ENCODE results near the gene FAM83C.
A peak's percentile ranks its signal among the peaks of the same experiment; 100 is the strongest.

The FAM83C gene

DNA sequence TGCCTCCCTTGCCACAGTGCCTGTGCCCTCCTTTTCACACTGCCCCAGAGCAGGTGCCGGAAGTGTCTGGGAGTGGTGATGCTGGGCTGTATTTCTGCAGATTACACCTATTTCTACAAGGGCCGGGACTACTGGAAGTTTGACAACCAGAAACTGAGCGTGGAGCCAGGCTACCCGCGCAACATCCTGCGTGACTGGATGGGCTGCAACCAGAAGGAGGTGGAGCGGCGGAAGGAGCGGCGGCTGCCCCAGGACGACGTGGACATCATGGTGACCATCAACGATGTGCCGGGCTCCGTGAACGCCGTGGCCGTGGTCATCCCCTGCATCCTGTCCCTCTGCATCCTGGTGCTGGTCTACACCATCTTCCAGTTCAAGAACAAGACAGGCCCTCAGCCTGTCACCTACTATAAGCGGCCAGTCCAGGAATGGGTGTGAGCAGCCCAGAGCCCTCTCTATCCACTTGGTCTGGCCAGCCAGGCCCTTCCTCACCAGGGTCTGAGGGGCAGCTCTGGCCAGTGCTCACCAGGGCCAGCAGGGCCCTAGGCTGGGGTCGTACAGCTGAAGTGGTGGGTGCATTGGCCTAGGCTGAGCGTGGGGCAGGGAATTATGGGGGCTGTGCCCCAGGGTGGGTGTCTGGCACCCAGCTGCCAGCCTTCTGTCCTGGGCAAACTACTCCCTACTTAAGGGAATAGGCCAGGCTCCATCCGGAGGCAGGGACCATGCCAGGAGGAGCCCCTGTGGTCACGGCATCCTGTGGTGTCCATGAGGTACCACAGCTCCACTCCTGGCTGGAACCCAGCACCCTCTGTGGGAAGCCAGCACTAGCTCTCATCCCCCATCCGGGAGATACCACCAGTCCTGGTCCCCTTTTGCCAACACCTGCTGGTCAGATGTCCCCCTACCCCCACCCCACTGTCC lies 17.8 kb downstream of the FAM83C start:
- H3K36me3 ChIP-seq (ENCODE audit: insufficient read depth, insufficient read length, low read length): peaks cover 88% of the 10 kb centered on the region
- peaks cover 36% of the 10 kb centered on the region for H3K4me1 ChIP-seq (ENCODE audit: insufficient read depth, insufficient read length)
- H3K9ac ChIP-seq (ENCODE audit: insufficient read length, low read depth): peak overlapping the region; percentile 37
- no peaks in the 10 kb centered on the region for H3K9me3 ChIP-seq (ENCODE audit: insufficient read depth, low read length)
- no peak overlapping the region for H3K4me3 ChIP-seq (ENCODE audit: insufficient read length, low read depth)
- DNase-seq (ENCODE audit: low read depth, low spot score): no peak
- TF ChIP-seq ZNF274 (IDR thresholded peaks at IDR 0.05; ENCODE audit: low read depth, low read length) (no peak), SUZ12 (IDR thresholded peaks at IDR 0.05; ENCODE audit: extremely low read depth, insufficient read depth, insufficient read length) (no peak), YY1 (IDR thresholded peaks at IDR 0.05; ENCODE audit: insufficient read depth, insufficient read length) (no peak)
- H3K27me3 ChIP-seq (ENCODE audit: insufficient read depth, insufficient read length): no peaks in the 10 kb centered on the region

DNA sequence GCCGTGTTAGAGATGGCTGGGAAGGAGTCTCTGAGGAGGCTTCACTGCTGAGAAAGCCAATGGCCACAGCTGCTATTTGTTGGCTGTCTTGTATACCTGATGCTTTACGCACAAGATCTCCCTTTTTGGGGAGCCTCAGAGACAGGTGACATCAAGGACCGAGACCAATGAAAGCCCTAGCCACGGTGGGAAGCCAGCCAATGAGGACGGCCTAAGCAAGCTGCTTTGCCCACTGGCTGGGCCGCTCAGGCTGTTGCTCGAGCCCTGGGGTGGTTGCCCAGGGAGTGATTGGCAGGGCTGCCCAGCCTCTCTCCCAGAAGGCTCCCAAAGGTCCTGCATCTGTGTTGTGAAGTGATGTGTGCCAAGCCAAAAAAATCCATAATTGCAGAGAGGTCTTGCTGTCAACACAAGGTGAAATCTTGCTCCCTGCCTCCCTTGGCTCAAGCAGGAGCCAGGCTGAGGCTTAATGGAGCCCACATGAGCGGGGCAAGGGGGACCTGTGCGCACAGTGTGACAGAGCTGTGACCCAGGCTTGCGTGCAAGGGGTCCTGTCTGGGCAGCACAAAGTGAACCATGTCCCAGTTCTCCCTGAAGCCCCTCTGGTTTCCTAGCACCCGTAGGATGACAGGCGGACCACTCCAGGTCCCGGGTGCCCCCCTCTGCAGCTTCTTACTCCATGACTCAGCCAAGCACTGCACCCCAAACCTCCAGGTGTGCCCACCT lies 18.6 kb downstream of the FAM83C start:
- peaks cover 82% of the 10 kb centered on the region for H3K36me3 ChIP-seq (ENCODE audit: insufficient read depth, insufficient read length, low read length)
- peaks cover 39% of the 10 kb centered on the region for H3K4me1 ChIP-seq (ENCODE audit: insufficient read depth, insufficient read length)
- no peak overlapping the region for H3K4me3 ChIP-seq (ENCODE audit: insufficient read length, low read depth)
- H3K9ac ChIP-seq (ENCODE audit: insufficient read length, low read depth): no peak overlapping the region
- no peaks in the 10 kb centered on the region for H3K27me3 ChIP-seq (ENCODE audit: insufficient read depth, insufficient read length)
- TF ChIP-seq YY1 (IDR thresholded peaks at IDR 0.05; ENCODE audit: insufficient read depth, insufficient read length) (no peak), SUZ12 (IDR thresholded peaks at IDR 0.05; ENCODE audit: extremely low read depth, insufficient read depth, insufficient read length) (no peak), ZNF274 (IDR thresholded peaks at IDR 0.05; ENCODE audit: low read depth, low read length) (no peak)
- no peaks in the 10 kb centered on the region for H3K9me3 ChIP-seq (ENCODE audit: insufficient read depth, low read length)
- no peak for DNase-seq (ENCODE audit: low read depth, low spot score)

GRCh38 chr20:35271904-35272303 lies 20.3 kb downstream of the FAM83C start:
- no peak for DNase-seq (ENCODE audit: low read depth, low spot score)
- H3K27me3 ChIP-seq (ENCODE audit: insufficient read depth, insufficient read length): no peaks in the 10 kb centered on the region
- no peak for TF ChIP-seq SUZ12 (IDR thresholded peaks at IDR 0.05; ENCODE audit: extremely low read depth, insufficient read depth, insufficient read length)
- no peak for TF ChIP-seq YY1 (IDR thresholded peaks at IDR 0.05; ENCODE audit: insufficient read depth, insufficient read length)
- no peak for TF ChIP-seq ZNF274 (IDR thresholded peaks at IDR 0.05; ENCODE audit: low read depth, low read length)
- H3K9ac ChIP-seq (ENCODE audit: insufficient read length, low read depth): no peak overlapping the region
- peaks cover 90% of the 10 kb centered on the region for H3K36me3 ChIP-seq (ENCODE audit: insufficient read depth, insufficient read length, low read length)
- peaks cover 43% of the 10 kb centered on the region for H3K4me1 ChIP-seq (ENCODE audit: insufficient read depth, insufficient read length)
- no peak overlapping the region for H3K4me3 ChIP-seq (ENCODE audit: insufficient read length, low read depth)
- no peaks in the 10 kb centered on the region for H3K9me3 ChIP-seq (ENCODE audit: insufficient read depth, low read length)

DNA sequence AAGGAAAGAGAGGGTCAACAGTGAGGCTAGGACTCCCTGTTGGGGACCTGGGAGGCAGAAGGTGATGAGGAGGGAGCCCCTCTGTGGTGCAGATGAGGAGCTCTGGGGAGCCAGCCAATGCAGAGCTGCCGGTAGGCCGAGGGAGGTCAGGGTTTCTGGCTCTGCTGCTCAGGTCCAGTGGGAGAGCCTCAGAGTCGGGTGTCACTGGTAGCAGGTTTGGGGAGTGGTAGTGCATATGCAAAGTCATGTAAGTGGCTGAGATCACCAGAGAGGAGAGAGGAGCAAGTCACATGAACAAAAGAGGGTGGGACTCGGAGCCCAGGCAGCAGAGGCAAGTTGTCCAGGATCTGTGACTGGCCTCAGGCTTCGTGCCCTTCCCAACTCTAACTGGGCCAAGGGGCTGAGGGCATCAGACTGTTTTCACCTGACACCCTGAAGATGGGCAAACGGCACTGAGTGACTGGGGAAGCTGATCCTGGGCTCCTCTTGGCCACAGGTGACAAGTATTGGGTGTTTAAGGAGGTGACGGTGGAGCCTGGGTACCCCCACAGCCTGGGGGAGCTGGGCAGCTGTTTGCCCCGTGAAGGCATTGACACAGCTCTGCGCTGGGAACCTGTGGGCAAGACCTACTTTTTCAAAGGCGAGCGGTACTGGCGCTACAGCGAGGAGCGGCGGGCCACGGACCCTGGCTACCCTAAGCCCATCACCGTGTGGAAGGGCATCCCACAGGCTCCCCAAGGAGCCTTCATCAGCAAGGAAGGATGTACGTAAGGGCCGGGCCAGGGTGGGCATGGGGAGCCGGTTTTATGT lies 20.9 kb downstream of the FAM83C start:
- peaks cover 38% of the 10 kb centered on the region for H3K4me1 ChIP-seq (ENCODE audit: insufficient read depth, insufficient read length)
- TF ChIP-seq SUZ12 (IDR thresholded peaks at IDR 0.05; ENCODE audit: extremely low read depth, insufficient read depth, insufficient read length) (no peak), YY1 (IDR thresholded peaks at IDR 0.05; ENCODE audit: insufficient read depth, insufficient read length) (no peak), ZNF274 (IDR thresholded peaks at IDR 0.05; ENCODE audit: low read depth, low read length) (no peak)

GRCh38 chr20:35270021-35270902 lies 22.0 kb downstream of the FAM83C start:
- Histone ChIP-seq H3K9me3 (ENCODE audit: insufficient read depth, low read length) (no peaks in the 10 kb centered on the region), H3K27me3 (ENCODE audit: insufficient read depth, insufficient read length) (no peaks in the 10 kb centered on the region), H3K4me1 (ENCODE audit: insufficient read depth, insufficient read length) (peaks cover 30% of the 10 kb centered on the region), H3K4me3 (ENCODE audit: insufficient read length, low read depth) (no peak overlapping the region), H3K9ac (ENCODE audit: insufficient read length, low read depth) (peak overlapping the region; percentile 13), H3K36me3 (ENCODE audit: insufficient read depth, insufficient read length, low read length) (peaks cover 81% of the 10 kb centered on the region)
- TF ChIP-seq YY1 (IDR thresholded peaks at IDR 0.05; ENCODE audit: insufficient read depth, insufficient read length): no peak
- no peak for TF ChIP-seq ZNF274 (IDR thresholded peaks at IDR 0.05; ENCODE audit: low read depth, low read length)
- no peak for TF ChIP-seq SUZ12 (IDR thresholded peaks at IDR 0.05; ENCODE audit: extremely low read depth, insufficient read depth, insufficient read length)
- DNase-seq (ENCODE audit: low read depth, low spot score): no peak

More for the DNA sequence above, 20.9 kb downstream of the FAM83C start:
- no peak overlapping the region for H3K9ac ChIP-seq (ENCODE audit: insufficient read length, low read depth)
- H3K9me3 ChIP-seq (ENCODE audit: insufficient read depth, low read length): no peaks in the 10 kb centered on the region
- DNase-seq (ENCODE audit: low read depth, low spot score): no peak
- H3K27me3 ChIP-seq (ENCODE audit: insufficient read depth, insufficient read length): no peaks in the 10 kb centered on the region
- H3K4me3 ChIP-seq (ENCODE audit: insufficient read length, low read depth): no peak overlapping the region
- peaks cover 87% of the 10 kb centered on the region for H3K36me3 ChIP-seq (ENCODE audit: insufficient read depth, insufficient read length, low read length)

All from NT2/D1 (cell line).